NCI-H146 (cell line): ENCODE measurements around the gene NUP85.
A peak's percentile ranks its signal among the peaks of the same experiment; 100 is the strongest.
"Not testable (repeated sequence)": the region's sequence is repeated elsewhere in the genome, so short reads cannot be mapped to it uniquely, and the experiment has no call there.

Experiments
- DNase-seq: peaks from one replicate; lab custom pipeline; 2025; lab: John Stamatoyannopoulos, UW

The NUP85 gene, protein sequence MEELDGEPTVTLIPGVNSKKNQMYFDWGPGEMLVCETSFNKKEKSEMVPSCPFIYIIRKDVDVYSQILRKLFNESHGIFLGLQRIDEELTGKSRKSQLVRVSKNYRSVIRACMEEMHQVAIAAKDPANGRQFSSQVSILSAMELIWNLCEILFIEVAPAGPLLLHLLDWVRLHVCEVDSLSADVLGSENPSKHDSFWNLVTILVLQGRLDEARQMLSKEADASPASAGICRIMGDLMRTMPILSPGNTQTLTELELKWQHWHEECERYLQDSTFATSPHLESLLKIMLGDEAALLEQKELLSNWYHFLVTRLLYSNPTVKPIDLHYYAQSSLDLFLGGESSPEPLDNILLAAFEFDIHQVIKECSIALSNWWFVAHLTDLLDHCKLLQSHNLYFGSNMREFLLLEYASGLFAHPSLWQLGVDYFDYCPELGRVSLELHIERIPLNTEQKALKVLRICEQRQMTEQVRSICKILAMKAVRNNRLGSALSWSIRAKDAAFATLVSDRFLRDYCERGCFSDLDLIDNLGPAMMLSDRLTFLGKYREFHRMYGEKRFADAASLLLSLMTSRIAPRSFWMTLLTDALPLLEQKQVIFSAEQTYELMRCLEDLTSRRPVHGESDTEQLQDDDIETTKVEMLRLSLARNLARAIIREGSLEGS

DNA sequence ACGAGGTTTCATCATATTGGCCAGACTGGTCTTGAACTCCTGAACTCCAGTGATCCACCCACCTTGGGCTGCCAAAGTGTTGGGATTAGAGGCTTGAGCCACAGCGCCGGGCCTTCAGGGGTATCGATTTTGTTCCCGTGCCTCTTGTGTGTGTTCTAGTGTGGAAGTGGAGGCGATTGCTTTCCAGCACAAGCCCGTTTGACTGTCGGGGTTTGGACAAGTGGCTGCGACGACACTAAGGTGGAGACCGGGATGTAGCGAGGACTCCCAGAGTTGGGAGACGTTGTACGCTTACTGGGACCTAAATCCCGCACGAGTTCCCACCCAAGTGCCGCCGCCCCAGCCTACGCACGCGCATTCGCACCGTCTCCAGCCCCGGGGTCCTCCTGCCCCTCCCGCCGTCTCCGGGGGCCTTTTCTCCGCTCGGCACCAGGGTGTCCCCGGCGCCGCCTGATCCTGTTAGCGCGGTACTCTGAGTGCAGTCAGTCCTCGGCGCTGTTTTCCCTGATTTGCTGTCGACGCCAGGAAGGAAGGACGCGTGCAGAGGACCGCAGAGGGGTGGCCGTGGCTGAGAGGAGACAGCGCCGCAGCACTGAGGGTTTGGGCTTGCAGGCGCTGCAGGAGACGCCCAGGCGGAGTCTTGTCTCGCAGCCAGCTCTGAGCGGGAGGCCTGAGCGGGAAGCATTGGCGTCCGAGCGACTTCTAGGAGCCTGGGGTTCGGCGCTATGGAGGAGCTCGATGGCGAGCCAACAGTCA lies at the start of gene NUP85:
TSS of gene NUP85 (plus strand) at position 643 of the 756 bp plus-strand sequence. CDS start at position 726, 83 bp downstream.
- peak; percentile 97 for DNase-seq

- DNase-seq, result not testable (repeated sequence)
These were observed 47.0 kb upstream of the NUP85 start for GRCh38 chr17:75158480-75158879.

DNA sequence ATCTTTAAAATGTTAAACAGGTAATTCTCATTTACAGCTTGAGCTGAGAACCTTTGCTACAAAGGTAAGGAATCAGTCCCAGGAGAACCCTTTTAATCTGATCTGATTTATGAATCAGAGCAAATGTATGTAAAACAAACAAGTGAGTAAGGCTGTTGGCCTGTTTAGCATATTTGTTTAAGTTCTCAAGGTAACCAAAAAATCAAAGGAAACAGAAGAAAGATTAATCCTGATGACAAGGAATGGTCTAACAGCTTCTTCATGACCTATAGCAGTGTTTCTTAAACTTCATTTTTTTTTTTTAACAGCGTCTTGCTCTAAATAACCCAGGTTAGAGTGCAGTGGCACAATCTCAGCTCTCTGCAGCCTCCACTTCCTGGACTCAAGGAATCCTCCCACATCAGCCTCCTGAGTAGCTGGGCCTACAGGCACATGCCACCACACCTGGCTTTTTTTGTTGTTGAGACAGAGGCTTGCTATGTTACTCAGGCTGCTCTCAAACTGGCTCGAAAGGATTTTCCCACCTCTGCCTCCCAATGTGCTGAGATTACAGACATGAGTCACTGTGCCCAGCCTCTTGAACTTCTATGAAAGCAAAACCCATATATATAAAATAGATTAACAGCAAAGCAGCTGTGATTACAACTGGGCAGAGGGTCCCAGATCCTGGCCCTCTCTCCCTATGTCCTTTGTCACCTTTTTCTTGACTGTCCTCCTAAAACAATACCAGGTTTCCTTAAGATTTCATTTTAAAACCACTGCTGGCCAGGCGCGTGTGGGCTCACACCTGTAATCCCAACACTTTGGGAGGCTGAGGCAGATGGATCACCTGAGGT lies 46.1 kb upstream of the NUP85 start:
- no peak for DNase-seq

GRCh38 chr17:75160211-75160610 lies 45.3 kb upstream of the NUP85 start:
- DNase-seq, result no peak

GRCh38 chr17:75163074-75163473 lies 42.4 kb upstream of the NUP85 start:
- DNase-seq, result no peak

GRCh38 chr17:75164606-75165005 lies 40.9 kb upstream of the NUP85 start:
- not testable (repeated sequence) for DNase-seq

DNA sequence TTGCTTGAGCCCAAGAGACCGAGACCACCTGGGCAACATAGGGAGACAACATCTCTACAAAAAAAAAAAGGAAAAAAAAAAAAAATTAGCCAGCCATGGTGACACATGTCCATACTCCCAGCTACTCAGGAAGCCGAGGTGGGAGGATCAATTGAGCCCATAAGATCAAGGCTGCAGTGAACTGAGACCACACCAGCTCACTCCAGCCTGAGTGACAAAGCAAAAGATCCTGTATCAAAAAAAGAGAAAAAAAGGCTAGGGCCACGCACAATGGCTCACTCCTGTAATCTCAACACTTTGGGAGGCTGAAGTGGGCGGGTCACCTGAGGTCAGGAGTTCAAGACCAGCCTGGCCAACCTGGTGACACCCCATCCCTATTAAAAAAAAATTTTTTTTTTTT lies 36.5 kb upstream of the NUP85 start:
- DNase-seq, result no peak

GRCh38 chr17:75173526-75173925 lies 32.0 kb upstream of the NUP85 start:
- no peak for DNase-seq

- no peak for DNase-seq
These were observed 30.5 kb upstream of the NUP85 start for GRCh38 chr17:75174996-75175395.

GRCh38 chr17:75176625-75177024 lies 28.9 kb upstream of the NUP85 start:
- DNase-seq, result no peak

GRCh38 chr17:75178453-75178852 lies 27.0 kb upstream of the NUP85 start:
- no peak for DNase-seq

DNA sequence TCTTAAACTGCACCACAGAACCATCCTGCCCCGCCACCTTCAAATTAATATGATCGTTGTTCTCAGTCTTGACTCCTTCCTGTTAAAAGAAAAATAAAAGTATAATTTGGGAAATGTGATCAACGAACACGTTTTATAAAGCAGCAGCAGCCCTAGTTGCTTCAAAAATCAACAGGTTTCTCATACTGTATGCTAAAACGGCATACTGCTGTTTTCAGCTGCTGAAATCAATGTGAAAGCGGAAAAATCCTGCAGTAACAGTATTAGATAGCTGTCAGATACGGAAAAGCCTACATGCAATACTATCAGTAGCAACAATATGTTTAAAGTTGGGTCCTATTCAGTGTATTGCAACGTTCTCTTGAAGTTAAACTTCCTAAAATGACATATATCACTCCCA lies 24.4 kb upstream of the NUP85 start:
- no peak for DNase-seq

DNA sequence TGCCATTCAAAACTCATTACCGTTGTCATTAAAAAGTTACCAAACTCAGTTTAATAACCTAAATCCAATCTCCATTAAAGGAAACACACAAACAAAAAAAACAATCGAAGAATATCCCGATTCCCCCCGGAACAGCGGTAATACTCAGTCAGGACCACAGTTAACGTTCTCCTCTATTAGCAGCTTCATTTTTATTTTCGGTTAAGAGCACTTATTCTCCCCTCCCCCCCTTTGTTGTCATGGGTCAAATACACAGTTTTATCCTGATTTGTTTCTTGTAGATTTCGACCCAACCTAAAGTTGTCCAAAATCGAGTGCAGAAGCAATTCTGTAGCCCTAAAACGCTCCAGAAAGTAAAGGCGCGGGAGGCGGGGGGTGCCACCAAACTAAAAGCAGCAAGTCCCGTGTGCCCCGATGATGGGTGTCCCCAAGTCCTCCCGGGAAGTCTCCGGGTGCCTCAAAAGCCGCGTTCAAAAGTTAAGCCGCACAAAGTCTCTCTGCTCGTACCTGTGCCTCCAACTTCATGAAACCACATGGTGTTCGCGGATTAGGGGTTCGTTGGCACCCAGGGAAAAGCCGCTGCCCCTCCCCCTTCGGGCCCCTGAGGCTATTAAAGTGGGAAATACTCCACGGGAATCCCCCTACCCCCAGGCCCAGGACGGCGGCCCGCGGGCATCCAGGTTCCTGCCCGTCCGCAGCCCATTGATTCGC lies 23.7 kb upstream of the NUP85 start:
- DNase-seq, result peak; percentile 24

DNA sequence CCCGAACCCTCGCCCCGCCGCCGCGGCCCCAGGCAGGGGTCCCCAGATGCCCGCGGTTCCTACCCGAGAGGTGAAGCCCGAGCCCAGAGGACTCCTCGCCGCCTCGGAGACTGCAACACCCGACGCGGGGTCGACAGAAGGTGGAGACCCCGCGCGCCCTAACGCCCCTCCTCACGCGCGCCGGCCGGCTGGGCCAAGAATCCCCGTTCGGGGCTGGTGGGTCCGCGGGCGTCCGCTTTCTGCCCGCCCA lies 23.2 kb upstream of the NUP85 start:
- no peak for DNase-seq

DNA sequence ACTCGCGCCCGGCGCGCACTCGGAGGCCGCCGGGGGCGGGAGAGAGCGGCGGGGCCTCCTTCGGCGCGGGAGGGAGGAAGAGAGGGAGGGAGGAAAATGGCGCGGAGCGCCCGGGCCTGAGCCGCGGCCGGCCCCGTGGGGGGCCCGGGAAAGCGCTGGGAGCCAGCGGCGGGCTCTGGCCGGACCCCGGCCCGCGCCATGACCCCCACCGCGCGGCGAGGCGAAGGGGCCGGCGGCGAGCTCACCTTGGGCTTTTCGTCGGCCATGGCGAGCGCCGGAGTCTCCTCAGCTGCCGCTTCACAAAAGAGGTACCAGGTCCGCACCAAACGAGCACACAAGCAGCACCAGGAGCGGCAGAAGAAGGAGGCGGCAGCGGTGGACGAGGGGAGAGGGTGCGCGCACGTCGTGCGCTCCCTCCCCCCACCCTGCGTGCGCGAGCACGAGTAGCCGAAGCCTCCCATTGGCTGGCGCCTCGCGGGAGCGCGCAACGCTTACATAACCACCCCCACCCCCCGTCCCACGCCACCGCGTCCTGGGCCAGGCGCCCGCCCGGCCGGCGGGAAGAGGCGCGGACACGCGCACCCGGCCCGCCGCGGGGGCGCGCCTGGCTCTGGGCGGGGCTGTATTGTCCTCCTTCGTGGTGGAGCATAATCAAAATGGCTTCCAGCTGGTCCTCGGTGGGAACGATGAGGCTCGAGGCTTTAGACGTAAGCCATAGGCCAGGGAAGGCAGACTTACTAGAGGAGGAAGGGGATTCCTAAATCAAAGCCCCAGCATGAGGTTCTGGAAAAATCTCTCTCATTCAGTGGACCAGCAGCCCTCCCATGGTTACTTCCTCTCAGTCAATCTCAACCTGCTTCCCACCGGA lies 22.7 kb upstream of the NUP85 start, which contains the start of gene SUMO2:
TSS of gene SUMO2 (minus strand) at position 391 of the 868 bp plus-strand sequence. CDS start at position 266, 125 bp downstream.
- peak; percentile 94 for DNase-seq

GRCh38 chr17:75183999-75184884 lies 21.2 kb upstream of the NUP85 start:
- no peak for DNase-seq

DNA sequence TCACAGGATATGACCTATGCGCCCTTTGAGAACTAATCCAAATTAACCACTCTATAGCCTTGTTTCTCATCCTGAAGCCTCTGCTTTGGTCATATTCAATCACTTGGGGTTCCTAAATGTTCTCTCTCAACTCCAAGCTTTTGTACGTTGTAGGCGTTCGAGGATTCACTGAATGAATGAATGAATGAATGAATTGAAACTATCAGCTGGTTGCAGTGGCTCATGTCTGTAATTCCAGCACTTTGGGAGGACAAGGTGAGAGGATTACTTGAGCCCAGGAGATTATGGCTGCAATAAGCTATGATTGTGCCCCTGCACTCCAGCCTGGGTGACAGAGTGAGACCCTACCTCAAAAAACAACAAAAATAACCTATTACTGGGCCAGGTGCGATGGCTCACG lies 16.9 kb upstream of the NUP85 start:
- DNase-seq, result no peak

DNA sequence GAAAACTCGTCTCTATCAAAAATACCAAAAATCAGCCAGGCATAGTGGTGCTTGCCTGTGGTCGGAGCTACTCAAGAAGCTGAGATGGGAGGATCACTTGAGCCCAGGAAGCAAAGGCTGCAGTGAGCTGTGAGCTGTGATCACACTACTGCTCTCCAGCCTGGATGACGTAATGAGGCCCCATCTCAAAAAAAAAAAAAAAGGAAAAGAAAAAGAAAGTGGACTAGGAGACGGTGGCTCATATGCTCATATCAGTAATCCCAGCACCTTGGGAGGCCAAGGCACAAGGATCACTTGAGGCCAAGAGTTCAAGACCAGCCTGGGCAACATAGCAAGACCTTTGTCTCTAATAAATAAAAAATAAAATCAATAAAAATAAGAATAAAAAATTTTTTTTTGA lies 13.9 kb upstream of the NUP85 start:
- peak; percentile 8 for DNase-seq

DNA sequence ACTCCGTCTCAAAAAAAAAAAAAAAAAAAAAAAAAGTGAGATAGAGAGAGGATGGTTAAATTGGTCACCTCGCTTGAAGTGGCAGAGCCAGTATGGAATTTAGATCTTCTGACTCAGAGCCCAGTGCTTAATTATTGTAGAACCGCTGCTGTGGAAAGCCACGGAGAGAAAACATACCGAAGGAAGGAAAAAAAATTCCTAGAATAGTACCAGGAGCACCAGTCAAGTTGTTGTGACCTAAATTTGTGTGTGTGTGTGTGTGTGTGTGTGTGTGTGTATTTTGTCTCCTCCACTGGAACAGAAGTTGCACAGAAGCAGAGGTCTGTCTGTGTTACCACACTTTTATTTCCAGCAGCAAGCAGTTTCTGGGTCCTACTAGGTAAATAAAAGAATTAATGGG lies 10.6 kb upstream of the NUP85 start:
- DNase-seq, result no peak
